GM13977 (cell line): ENCODE measurements around the gene RMI1.

ENCODE experiments used
- DNase-seq: peaks from one replicate; pipeline ENCODE4 v3.0.0; 2012; ENCODE audit warnings: low spot score
- CTCF ChIP-seq: IDR thresholded peaks from 2 replicates; pipeline ENCODE4 v1.5.1; 2012; ENCODE audit warnings: mild to moderate bottlenecking, control low read depth; ENCODE audit not compliant: insufficient read depth; ENCODE audit errors: extremely low read depth, missing control alignments
- in situ Hi-C: fragments of 300-500 bp; cut with MboI; formaldehyde crosslinking; loops from one replicate; pipeline ENCODE4 v1.12.0; 2022; ENCODE audit warnings: low sequenced_read_pairs, low pct_unique_long_range_greater_than_20kb, mixed read lengths, inconsistent platforms; ENCODE audit not compliant: unreplicated experiment

The RMI1 gene

GRCh38 chr9:83965350-83966208, 15.0 kb upstream of the RMI1 start:
- in situ Hi-C loops = no loop called here
- no peak for DNase-seq
- no peak for TF ChIP-seq CTCF

GRCh38 chr9:83966209-83966582, 14.4 kb upstream of the RMI1 start:
- no peak for TF ChIP-seq CTCF
- in situ Hi-C loops = no loop called here
- no peak for DNase-seq

GRCh38 chr9:83967073-83967472, 13.5 kb upstream of the RMI1 start:
- DNase-seq = no peak
- in situ Hi-C loops = no loop called here
- TF ChIP-seq CTCF = no peak

- in situ Hi-C loops = no loop called here
- no peak for DNase-seq
- TF ChIP-seq CTCF = no peak
Observed at GRCh38 chr9:83969602-83970001, 11.0 kb upstream of the RMI1 start.

- in situ Hi-C loops = no loop called here
- no peak for TF ChIP-seq CTCF
- no peak for DNase-seq
Observed at GRCh38 chr9:83971485-83971884, 9.1 kb upstream of the RMI1 start.

GRCh38 chr9:83972286-83972685, 8.3 kb upstream of the RMI1 start:
- DNase-seq = no peak
- in situ Hi-C loops = no loop called here
- no peak for TF ChIP-seq CTCF
